ENCODE results near the gene UFL1. TPM values are rescaled to one million over a fixed set of nuclear protein-coding genes. Genes with fewer than 3 reads are reported as not detected.
A peak's percentile ranks its signal among the peaks of the same experiment; 100 is the strongest.

The UFL1 gene
- total RNA-seq, 1 donor from 2014 or later: 21.9 TPM

DNA sequence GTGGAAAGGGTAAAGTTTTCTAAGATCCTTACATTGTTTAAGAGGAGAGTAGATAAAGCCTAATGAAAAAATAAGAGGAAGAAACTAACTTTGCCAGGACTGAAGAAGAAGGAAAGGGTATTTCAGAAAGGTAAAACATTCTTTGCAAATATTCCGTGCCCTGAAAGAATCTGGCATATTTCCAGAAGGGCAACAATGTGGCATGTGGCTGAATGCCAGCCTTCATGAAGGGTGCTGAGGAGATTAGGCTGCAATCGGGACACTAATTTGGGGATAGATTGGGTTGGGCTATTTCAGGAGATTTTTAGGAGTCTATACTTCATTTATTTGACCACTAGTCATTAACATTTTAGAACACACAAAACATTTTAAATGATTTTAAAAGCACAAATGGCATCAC is 16.2 kb upstream of the UFL1 start:
- peaks cover 4% of the 10 kb centered on the region for H3K9me3 Mint-ChIP-seq
- no peaks in the 10 kb centered on the region for H3K27me3 Mint-ChIP-seq
- H3K36me3 Mint-ChIP-seq: peaks cover 31% of the 10 kb centered on the region
- TF ChIP-seq, protein P1, sequence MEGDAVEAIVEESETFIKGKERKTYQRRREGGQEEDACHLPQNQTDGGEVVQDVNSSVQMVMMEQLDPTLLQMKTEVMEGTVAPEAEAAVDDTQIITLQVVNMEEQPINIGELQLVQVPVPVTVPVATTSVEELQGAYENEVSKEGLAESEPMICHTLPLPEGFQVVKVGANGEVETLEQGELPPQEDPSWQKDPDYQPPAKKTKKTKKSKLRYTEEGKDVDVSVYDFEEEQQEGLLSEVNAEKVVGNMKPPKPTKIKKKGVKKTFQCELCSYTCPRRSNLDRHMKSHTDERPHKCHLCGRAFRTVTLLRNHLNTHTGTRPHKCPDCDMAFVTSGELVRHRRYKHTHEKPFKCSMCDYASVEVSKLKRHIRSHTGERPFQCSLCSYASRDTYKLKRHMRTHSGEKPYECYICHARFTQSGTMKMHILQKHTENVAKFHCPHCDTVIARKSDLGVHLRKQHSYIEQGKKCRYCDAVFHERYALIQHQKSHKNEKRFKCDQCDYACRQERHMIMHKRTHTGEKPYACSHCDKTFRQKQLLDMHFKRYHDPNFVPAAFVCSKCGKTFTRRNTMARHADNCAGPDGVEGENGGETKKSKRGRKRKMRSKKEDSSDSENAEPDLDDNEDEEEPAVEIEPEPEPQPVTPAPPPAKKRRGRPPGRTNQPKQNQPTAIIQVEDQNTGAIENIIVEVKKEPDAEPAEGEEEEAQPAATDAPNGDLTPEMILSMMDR (conservative IDR thresholded peaks at IDR 0.05): no peak
- no peak for DNase-seq (ENCODE audit: extremely low spot score, unreplicated experiment)
- H3K4me3 Mint-ChIP-seq: no peak overlapping the region
- H3K4me1 Mint-ChIP-seq (ENCODE audit: unreplicated experiment): no peaks in the 10 kb centered on the region
- H3K27ac Mint-ChIP-seq: no peak overlapping the region

DNA sequence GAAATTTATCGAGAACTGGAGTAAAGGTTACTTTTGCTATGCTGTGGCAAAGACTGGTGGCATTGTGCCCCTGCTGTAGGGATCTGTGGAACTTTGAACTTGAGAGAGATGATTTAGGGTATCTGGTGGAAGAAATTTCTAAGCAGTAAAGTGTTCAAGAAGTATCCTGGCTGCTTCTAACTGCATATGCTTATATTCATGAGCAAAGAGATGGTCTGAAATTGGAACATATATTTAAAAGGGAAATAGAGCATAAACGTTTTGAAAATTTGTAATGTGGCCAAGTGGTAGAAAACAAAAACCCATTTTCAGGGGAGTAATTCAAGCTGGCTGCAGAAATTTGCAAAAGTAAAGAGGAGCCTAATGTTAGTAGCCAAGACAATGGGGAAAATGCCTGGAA is 12.3 kb upstream of the UFL1 start:
- no peak overlapping the region for H3K27ac Mint-ChIP-seq
- peaks cover 33% of the 10 kb centered on the region for H3K36me3 Mint-ChIP-seq
- H3K4me1 Mint-ChIP-seq (ENCODE audit: unreplicated experiment): no peaks in the 10 kb centered on the region
- H3K27me3 Mint-ChIP-seq: no peaks in the 10 kb centered on the region
- H3K4me3 Mint-ChIP-seq: no peak overlapping the region
- peaks cover 4% of the 10 kb centered on the region for H3K9me3 Mint-ChIP-seq
- DNase-seq (ENCODE audit: extremely low spot score, unreplicated experiment): no peak
- TF ChIP-seq, protein P1 (conservative IDR thresholded peaks at IDR 0.05): no peak

DNA sequence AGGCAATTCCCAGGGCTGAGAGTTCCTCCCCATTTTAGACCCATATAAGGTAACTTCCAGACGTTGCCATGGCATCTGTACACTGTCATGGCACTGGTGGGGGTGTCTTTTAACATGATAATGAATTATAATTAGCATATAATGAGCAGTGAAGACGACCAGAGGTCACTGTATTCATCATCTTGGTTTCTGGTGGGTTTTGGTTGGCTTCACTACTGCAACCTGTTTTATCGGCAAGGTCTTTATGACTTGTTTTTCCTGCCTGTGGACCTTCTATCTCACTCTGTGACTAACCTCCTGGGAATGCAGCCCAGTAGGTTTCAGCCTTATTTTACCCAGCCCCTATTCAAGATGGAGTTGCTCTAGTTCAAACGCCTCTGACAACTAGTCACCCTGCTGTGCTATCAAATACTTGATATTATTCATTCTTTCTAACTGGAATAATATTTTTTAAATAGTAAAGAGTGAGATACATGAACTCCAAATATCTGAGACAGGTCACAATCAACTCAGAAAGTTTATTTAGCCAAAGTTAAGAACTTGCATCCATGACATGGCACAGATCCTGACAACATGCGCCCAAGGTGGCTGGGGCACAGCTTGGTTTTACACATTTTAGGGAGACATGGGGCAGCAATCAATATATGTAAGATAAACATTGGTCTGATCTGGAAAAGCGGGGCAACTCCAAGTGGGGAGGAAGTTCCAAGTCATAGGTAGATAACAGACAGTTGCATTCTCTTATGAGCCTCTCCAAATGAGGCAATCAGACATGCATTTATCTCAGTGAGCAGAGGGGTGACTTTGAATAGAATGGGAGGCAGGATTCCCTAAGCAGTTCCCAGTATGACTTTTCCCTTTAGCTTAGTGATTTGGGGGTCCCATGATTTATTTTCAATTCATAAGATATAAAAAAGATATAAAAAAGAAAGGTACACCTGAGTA is 1.2 kb upstream of the UFL1 start:
- TF ChIP-seq, protein P1 (conservative IDR thresholded peaks at IDR 0.05): no peak
- DNase-seq (ENCODE audit: extremely low spot score, unreplicated experiment): no peak
- H3K4me1 Mint-ChIP-seq (ENCODE audit: unreplicated experiment): peaks cover 7% of the 10 kb centered on the region
- H3K27ac Mint-ChIP-seq: peak overlapping the region; percentile 100
- no peaks in the 10 kb centered on the region for H3K27me3 Mint-ChIP-seq
- no peaks in the 10 kb centered on the region for H3K9me3 Mint-ChIP-seq
- peak overlapping the region; percentile 100 for H3K4me3 Mint-ChIP-seq
- peaks cover 10% of the 10 kb centered on the region for H3K36me3 Mint-ChIP-seq

DNA sequence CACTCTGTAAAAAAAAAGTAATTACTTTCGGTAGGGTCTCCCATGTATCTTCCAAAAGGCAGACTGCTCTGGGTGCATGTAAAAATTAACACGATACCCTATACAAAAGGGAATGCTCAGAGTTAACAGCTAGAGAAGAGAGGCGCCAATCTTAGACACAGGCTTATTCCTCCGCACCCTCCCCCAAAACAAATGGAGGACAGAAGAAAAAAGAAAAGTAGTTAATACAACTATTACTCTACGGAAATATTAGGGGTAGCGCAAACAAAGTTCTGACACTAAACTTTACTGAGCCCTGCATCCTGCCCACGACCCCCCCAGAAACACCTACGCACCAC is 331 bp upstream of the UFL1 start:
- DNase-seq (ENCODE audit: extremely low spot score, unreplicated experiment): no peak
- H3K27me3 Mint-ChIP-seq: no peaks in the 10 kb centered on the region
- H3K36me3 Mint-ChIP-seq: peaks cover 13% of the 10 kb centered on the region
- H3K27ac Mint-ChIP-seq: peak overlapping the region; percentile 100
- H3K4me3 Mint-ChIP-seq: peak overlapping the region; percentile 100
- TF ChIP-seq, protein P1 (conservative IDR thresholded peaks at IDR 0.05): no peak
- H3K9me3 Mint-ChIP-seq: no peaks in the 10 kb centered on the region
- peaks cover 7% of the 10 kb centered on the region for H3K4me1 Mint-ChIP-seq (ENCODE audit: unreplicated experiment)

DNA sequence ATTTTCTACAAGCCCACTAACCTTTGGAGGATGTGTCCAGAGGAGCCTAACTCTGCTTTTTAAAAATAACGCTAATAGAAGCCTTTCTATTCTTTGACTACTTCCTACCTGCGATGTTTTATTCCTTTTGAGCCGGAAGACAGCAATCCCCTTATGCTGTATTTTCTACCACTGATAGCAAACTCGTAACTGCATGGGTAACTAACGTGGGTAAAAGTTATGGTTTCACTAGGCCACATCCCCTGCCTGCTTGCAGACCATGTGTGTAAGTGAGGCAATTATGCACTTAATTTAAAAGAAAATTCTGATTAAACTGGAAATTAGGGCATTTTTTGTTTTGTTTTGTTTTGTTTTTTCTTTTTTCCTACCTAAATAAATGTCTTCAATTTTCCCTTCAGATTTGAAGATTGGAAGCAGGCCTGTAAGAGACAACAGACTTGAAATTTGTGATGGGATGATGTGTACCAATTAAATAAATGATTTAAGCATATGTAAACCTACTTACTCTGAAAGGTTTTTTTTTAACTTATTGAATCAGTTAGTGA is 931 bp downstream of the UFL1 start:
- no peak for DNase-seq (ENCODE audit: extremely low spot score, unreplicated experiment)
- Mint-ChIP-seq H3K4me1 (ENCODE audit: unreplicated experiment) (peaks cover 7% of the 10 kb centered on the region), H3K27me3 (no peaks in the 10 kb centered on the region), H3K9me3 (no peaks in the 10 kb centered on the region), H3K4me3 (peak overlapping the region; percentile 100), H3K27ac (peak overlapping the region; percentile 100), H3K36me3 (peaks cover 19% of the 10 kb centered on the region)
- TF ChIP-seq, protein P1 (conservative IDR thresholded peaks at IDR 0.05): no peak

Data from type B pancreatic cell (in vitro differentiated cells).